Testis (tissue), 3 donors: ENCODE results near the gene OR4B1. TPM values are rescaled to one million over a fixed set of nuclear protein-coding genes. Genes with fewer than 3 reads are reported as not detected.
"Not testable (repeated sequence)": the region's sequence is repeated elsewhere in the genome, so short reads cannot be mapped to it uniquely, and the experiment has no call there.

Source experiments
- DNase-seq: peaks from one replicate; pipeline ENCODE4 v3.0.0-alpha.2; 2019
- H3K27ac ChIP-seq, 2 donors: fragments of 200-600 bp; sonication (generic); one replicate each; pipeline ENCODE4 v1.5.1; 2019
- H3K27me3 ChIP-seq: fragments of 200-600 bp; sonication (generic); one replicate; pipeline ENCODE4 v1.5.1; 2019
- H3K36me3 ChIP-seq: fragments of 200-600 bp; sonication (generic); one replicate; pipeline ENCODE4 v1.5.1; 2017; ENCODE audit warnings: low read depth; ENCODE audit errors: missing control alignments
- H3K4me1 ChIP-seq: fragments of 200-600 bp; sonication (generic); one replicate; pipeline ENCODE4 v1.5.1; 2019
- H3K4me3 ChIP-seq, 2 donors: fragments of 200-600 bp; sonication (generic); one replicate each; pipeline ENCODE4 v1.5.1; 2017 to 2019
- H3K9me3 ChIP-seq: fragments of 200-600 bp; sonication (generic); one replicate; pipeline ENCODE4 v1.5.1; 2017
- CTCF ChIP-seq, 3 experiments: fragments of 450-650 bp in 2 of 3; fragments of 200-600 bp in 1 of 3; sonication (generic) in 1 of 3; IDR thresholded peaks; one replicate each; pipeline ENCODE4 v1.5.1; 2016 to 2019; ENCODE audit warnings: antibody characterized with exemption in 3 of 3, mild to moderate bottlenecking in 2 of 3, moderate library complexity in 1 of 3
- POLR2A ChIP-seq: fragments of 450-650 bp; IDR thresholded peaks from one replicate; pipeline ENCODE4 v1.6.1; 2017; ENCODE audit warnings: antibody characterized with exemption, mild to moderate bottlenecking, moderate library complexity
- WGBS, 2 donors: methylation state at CpG; one replicate each; pipeline ENCODE4 v1.1.5; 2018; 5-methylcytosine and 5-hydroxymethylcytosine counted together
- intact Hi-C: fragments of 100-400 bp; cut with DNase I; formaldehyde crosslinking; loops from one replicate; pipeline ENCODE4 v1.15.1; 2023; ENCODE audit warnings: low total_unique reads
- polyA plus RNA-seq: library from polyadenylated mRNA; stranded (reverse); fragments of 350-450 nt; fragmentation: Illumina TruSeq; extraction: RNeasy Lipid Tissue Mini Kit (QIAGEN cat#74804); gene quantifications from one replicate; pipeline ENCODE4 v1.2.3, GENCODE V29; 2014; ENCODE audit warnings: low read depth, low replicate concordance; ENCODE audit not compliant: insufficient read depth
- total RNA-seq, 2 donors: library from RNA; depleted of rRNA; stranded (reverse); fragments of >200 nt; gene quantifications; one replicate each; pipeline ENCODE4 v1.2.3, GENCODE V29; 2016

OR4B1 gene
- total and polyA plus RNA-seq, 3 donors from 2014 or later, result not detected

DNA sequence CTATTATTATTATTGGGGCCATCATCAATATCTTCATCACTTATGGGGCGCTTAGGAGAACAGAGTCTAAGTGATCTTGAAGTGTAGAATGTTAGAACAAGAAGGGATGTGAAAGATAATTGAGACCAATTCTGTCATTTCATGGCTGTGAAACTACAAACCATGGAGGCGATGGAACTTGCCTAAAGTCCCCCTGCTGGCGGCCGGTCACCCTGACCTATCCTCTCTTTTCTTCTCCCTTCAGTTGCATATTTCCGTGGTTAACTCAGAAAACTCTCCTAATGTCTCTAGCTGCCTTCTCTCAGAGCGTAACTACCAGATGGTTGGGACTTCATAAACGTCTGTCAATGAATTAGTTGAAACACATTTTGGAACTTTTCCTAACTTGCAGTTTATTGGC, 6.6 kb upstream of the OR4B1 start:
- H3K36me3 ChIP-seq, result no peaks in the 10 kb centered on the region
- no peak for DNase-seq
- H3K4me3 ChIP-seq, result no peak overlapping the region
- no peaks in the 10 kb centered on the region for H3K4me1 ChIP-seq
- no peak overlapping the region for H3K27ac ChIP-seq
- TF ChIP-seq CTCF (IDR thresholded peaks at IDR 0.05) (peak in 1 of 3 experiments; percentile 19), POLR2A (no peak)
- 26 to 30% methylated on average over 7 of the region's 7 CpGs for WGBS, 2 donors
- intact Hi-C loops, result no loop called here
- no peaks in the 10 kb centered on the region for H3K9me3 ChIP-seq
- H3K27me3 ChIP-seq, result no peaks in the 10 kb centered on the region

DNA sequence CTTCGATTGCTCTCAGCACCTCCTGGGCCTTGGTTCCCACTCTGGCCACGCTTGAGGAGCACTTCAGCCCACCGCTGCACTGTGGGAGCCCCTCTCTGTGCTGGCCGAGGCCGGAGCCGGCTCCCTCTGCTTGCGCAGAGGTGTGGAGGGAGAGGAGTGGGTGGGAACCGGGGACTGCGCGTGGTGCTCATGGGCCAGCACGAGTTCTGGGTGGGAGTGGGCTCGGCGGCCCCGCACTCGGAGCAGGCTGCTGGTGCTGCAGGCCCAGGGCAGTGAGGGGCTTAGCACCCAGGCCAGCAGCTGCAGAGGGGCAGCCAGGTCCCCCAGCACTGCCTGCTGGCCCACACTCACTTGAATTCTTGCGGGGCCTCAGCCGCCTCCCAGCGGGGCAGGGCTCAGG, 12.2 kb downstream of the OR4B1 start:
- Histone ChIP-seq H3K27ac (no peak overlapping the region), H3K4me3 (no peak overlapping the region), H3K4me1 (no peaks in the 10 kb centered on the region), H3K36me3 (no peaks in the 10 kb centered on the region), H3K9me3 (no peaks in the 10 kb centered on the region), H3K27me3 (no peaks in the 10 kb centered on the region)
- WGBS, 2 donors, result 63 to 80% methylated on average over 2 to 18 of the region's 18 CpGs
- DNase-seq, result no peak
- TF ChIP-seq CTCF (IDR thresholded peaks at IDR 0.05) (no peak), POLR2A (no peak)
- intact Hi-C loops, result no loop called here

DNA sequence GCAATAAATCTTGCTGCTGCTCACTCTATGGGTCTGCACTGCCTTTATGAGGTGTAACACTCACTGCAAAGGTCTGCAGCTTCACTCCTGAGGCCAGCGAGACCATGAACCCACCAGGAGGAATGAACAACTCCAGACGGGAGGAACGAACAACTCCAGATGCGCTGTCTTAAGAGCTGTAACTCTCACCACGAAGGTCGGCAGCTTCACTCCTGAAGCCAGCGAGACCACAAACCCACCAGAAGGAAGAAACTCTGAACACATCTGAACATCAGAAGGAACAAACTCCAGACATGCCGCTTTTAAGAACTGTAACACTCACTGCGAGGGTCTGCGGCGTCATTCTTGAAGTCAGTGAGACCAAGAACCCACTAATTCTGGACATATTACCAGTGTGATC, 13.4 kb downstream of the OR4B1 start:
- H3K4me3 ChIP-seq, DNase-seq, intact Hi-C loops, H3K36me3 ChIP-seq, H3K9me3 ChIP-seq, H3K27me3 ChIP-seq, H3K27ac ChIP-seq, H3K4me1 ChIP-seq: not testable (repeated sequence)
- WGBS, 2 donors, result 72 to 85% methylated on average over 11 of the region's 11 CpGs

DNA sequence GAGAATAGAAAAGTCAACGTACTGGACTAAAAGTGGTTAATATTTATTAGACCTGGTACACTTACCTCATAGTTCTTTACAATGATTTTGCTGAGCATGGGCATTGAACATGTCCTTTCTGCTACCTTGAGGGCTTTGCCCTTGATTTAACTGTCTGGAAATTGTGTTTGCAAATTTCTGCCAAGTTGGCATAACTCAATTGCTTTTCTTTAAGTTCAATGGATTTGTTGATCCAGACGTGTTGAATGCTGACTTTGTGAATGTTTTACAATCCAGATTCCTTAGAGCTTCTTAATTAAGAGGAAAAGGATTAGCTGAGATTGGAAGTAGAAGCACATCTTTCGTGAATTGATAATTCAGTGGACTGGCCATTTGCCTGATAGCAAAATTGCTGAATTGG, 21.1 kb downstream of the OR4B1 start:
- Histone ChIP-seq H3K4me3 (no peak overlapping the region), H3K9me3 (no peaks in the 10 kb centered on the region), H3K36me3 (no peaks in the 10 kb centered on the region), H3K27ac (no peak overlapping the region), H3K27me3 (no peaks in the 10 kb centered on the region), H3K4me1 (no peaks in the 10 kb centered on the region)
- no peak for DNase-seq
- intact Hi-C loops, result no loop called here
- WGBS, 2 donors, result 20 to 24% methylated on average over 3 of the region's 3 CpGs
- no peak for TF ChIP-seq POLR2A

DNA sequence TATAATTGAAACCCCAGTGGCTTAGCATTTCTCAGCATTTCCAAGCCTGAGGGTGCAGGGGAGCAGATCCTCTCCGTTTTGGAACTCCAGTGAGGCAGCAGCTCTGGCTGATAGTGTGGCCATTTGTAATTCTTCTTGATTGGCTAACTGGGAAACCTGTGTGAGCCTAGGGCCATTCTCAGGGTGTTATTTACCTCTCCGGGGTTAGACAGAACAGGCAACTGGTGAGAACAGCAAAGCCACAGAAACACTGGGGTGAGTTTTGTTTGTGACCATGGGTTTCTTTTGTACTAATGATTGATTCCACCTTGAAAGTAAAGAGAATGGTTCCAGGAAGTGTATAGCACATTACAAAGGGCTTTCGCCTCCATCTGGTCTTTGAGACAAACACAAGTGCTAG, 25.9 kb downstream of the OR4B1 start:
- DNase-seq, result no peak

More for the DNA sequence above, 25.9 kb downstream of the OR4B1 start:
- TF ChIP-seq CTCF (IDR thresholded peaks at IDR 0.05) (no peak), POLR2A (no peak)
- intact Hi-C loops, result no loop called here
- Histone ChIP-seq H3K27me3 (no peaks in the 10 kb centered on the region), H3K27ac (no peak overlapping the region), H3K9me3 (no peaks in the 10 kb centered on the region), H3K4me1 (no peaks in the 10 kb centered on the region), H3K4me3 (no peak overlapping the region), H3K36me3 (no peaks in the 10 kb centered on the region)
- WGBS, 2 donors, result 43 to 56% methylated on average over 3 of the region's 3 CpGs
